ENCODE data around the gene DGKI.
A peak's percentile ranks its signal among the peaks of the same experiment; 100 is the strongest.

Gene DGKI

DNA sequence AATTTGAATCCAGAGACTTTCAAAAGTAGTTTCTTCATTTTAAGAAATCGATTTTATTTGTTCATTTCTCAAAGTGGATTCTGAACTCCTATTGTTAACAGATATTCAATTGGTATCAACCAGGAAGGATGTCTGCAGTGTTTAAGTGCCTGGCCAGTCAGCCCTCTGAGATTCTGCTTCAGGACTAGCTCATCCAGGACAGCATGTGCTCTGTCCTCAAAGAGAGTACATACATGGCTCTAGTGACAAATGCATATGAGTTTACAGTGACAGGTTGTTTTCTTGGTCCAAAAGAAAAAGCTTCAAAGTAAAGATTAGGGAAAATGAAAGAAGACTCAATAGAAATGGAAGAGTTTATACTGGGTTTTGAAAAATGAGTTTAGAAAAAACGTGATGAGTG, 494.8 kb downstream of the DGKI start:
- no peaks in the 10 kb centered on the region for H3K36me3 ChIP-seq (ENCODE audit: control insufficient read depth in 2 of 2, insufficient read depth in 1 of 2, low read length in 2 of 2)
- H3K27ac ChIP-seq (ENCODE audit: extremely low read depth, low read depth, low read length), result no peak overlapping the region
- no peak overlapping the region for H3K4me3 ChIP-seq (ENCODE audit: low read depth, low read length)
- no peaks in the 10 kb centered on the region for H3K4me1 ChIP-seq (ENCODE audit: control insufficient read depth, insufficient read depth, low read length)
- TF ChIP-seq HOXA7 (CRISPR knock-in tag; IDR thresholded peaks at IDR 0.05; ENCODE audit: borderline replicate concordance) (no peak), ZNF155 (tag by site-specific recombination; IDR thresholded peaks at IDR 0.05) (no peak), ZNF558 (tag by site-specific recombination; IDR thresholded peaks at IDR 0.05) (no peak), ZNF175 (tag by site-specific recombination; IDR thresholded peaks at IDR 0.05) (no peak), ZNF660 (tag by site-specific recombination; IDR thresholded peaks at IDR 0.05) (no peak)
- TF ChIP-seq, protein P1, sequence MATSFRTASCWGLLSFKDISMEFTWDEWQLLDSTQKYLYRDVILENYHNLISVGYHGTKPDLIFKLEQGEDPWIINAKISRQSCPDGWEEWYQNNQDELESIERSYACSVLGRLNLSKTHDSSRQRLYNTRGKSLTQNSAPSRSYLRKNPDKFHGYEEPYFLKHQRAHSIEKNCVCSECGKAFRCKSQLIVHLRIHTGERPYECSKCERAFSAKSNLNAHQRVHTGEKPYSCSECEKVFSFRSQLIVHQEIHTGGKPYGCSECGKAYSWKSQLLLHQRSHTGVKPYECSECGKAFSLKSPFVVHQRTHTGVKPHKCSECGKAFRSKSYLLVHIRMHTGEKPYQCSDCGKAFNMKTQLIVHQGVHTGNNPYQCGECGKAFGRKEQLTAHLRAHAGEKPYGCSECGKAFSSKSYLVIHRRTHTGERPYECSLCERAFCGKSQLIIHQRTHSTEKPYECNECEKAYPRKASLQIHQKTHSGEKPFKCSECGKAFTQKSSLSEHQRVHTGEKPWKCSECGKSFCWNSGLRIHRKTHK (tag by site-specific recombination; IDR thresholded peaks at IDR 0.05), result no peak
- TF ChIP-seq, protein P2, sequence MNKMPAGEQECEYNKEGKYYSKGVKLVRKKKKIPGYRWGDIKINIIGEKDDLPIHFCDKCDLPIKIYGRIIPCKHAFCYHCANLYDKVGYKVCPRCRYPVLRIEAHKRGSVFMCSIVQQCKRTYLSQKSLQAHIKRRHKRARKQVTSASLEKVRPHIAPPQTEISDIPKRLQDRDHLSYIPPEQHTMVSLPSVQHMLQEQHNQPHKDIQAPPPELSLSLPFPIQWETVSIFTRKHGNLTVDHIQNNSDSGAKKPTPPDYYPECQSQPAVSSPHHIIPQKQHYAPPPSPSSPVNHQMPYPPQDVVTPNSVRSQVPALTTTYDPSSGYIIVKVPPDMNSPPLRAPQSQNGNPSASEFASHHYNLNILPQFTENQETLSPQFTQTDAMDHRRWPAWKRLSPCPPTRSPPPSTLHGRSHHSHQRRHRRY (tag by site-specific recombination; IDR thresholded peaks at IDR 0.05), result no peak
- ChIA-PET CTCF (no interaction called here), POLR2A (no interaction called here)
- no peaks in the 10 kb centered on the region for H3K9me3 ChIP-seq (ENCODE audit: control insufficient read depth, insufficient read depth, low read depth, low read length)

DNA sequence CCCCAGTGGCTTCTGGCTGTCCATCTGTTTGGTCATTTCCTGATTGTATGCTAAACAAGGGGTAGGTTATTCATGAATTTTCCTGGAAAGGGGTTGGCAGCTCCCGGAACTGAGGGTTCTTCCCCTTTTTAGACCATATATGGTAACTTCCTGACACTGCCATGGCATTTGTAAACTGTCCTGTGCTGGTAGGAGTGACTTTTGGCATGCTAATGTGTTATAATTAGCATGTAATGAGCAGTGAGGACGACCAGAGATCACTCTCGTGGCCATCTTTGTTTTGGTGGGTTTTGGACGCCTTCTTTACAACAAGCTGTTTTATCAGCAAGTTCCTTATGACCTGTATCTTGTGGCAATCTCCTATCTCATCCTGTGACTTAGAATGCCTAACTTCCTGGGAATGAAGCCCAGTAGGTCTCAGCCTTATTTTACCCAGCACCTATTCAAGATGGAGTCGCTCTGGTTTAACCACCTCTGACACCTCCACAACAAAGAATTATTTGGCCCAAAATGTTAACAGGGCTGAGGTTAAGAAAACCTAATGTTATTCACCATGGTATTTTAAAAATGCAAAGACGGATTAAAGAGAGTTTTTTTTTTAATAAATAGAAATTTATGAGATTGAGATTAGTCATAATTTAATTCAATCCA, 500.9 kb downstream of the DGKI start:
- POLR2A ChIA-PET, result no interaction called here
- CTCF ChIA-PET, result no interaction called here
- Histone ChIP-seq H3K9me3 (ENCODE audit: control insufficient read depth, insufficient read depth, low read depth, low read length) (no peaks in the 10 kb centered on the region), H3K4me1 (ENCODE audit: control insufficient read depth, insufficient read depth, low read length) (no peaks in the 10 kb centered on the region), H3K4me3 (ENCODE audit: low read depth, low read length) (no peak overlapping the region), H3K27ac (ENCODE audit: extremely low read depth, low read depth, low read length) (no peak overlapping the region), H3K36me3 (ENCODE audit: control insufficient read depth in 2 of 2, insufficient read depth in 1 of 2, low read length in 2 of 2) (no peaks in the 10 kb centered on the region)
- TF ChIP-seq, protein P3, sequence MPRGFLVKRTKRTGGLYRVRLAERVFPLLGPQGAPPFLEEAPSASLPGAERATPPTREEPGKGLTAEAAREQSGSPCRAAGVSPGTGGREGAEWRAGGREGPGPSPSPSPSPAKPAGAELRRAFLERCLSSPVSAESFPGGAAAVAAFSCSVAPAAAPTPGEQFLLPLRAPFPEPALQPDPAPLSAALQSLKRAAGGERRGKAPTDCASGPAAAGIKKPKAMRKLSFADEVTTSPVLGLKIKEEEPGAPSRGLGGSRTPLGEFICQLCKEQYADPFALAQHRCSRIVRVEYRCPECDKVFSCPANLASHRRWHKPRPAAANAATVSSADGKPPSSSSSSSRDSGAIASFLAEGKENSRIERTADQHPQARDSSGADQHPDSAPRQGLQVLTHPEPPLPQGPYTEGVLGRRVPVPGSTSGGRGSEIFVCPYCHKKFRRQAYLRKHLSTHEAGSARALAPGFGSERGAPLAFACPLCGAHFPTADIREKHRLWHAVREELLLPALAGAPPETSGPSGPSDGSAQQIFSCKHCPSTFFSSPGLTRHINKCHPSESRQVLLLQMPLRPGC (tag by site-specific recombination; IDR thresholded peaks at IDR 0.05), result no peak
- TF ChIP-seq ZNF169 (tag by site-specific recombination; IDR thresholded peaks at IDR 0.05) (no peak), ZNF658 (tag by site-specific recombination; IDR thresholded peaks at IDR 0.05) (no peak), ZNF560 (tag by site-specific recombination; IDR thresholded peaks at IDR 0.05; ENCODE audit: borderline replicate concordance) (no peak), GLI4 (tag by site-specific recombination; IDR thresholded peaks at IDR 0.05) (no peak), ZNF248 (tag by site-specific recombination; IDR thresholded peaks at IDR 0.05) (no peak), ZNF416 (tag by site-specific recombination; IDR thresholded peaks at IDR 0.05) (no peak)

DNA sequence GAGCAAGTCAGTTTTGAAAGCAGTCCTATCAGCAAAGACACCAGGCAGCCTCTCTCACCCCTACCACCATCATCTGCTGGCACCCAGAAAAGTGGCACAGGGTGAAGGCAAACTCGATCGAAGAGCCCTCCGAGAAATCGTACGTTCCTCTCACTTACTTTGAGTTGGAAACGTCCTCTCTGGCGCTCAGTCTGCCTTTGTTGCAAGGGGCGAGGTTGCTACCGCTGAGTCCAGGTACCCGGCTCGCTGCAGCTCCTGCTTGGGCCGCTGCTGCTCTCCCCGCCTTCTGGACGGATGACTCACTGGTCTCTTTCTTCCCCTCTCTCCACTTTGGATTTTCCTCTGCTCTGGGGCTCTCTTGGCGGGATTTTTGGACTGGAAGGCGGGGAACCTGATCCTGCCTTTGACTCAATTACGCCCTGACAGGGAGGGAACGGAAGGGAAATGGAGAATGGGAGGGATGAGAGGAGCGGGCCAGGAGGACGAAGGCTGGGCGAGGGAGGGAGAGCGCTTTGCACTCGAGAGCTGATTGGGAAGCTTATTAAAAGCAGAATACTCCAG, 503.4 kb downstream of the DGKI start, which contains the start of gene PTN:
Gene PTN, minus strand, starts transcription at position 453 of the 561 bp plus-strand sequence. CDS start 88,760 bp downstream, outside the sequence.
- Histone ChIP-seq H3K4me1 (ENCODE audit: control insufficient read depth, insufficient read depth, low read length) (no peaks in the 10 kb centered on the region), H3K4me3 (ENCODE audit: low read depth, low read length) (peak within 1 kb of the TSS; percentile 50), H3K27ac (ENCODE audit: extremely low read depth, low read depth, low read length) (no peak within 1 kb of the TSS), H3K36me3 (ENCODE audit: control insufficient read depth in 2 of 2, insufficient read depth in 1 of 2, low read length in 2 of 2) (no peaks in the 10 kb centered on the region), H3K9me3 (ENCODE audit: control insufficient read depth, insufficient read depth, low read depth, low read length) (no peaks in the 10 kb centered on the region)
- TF ChIP-seq SP2 (tag by site-specific recombination; IDR thresholded peaks at IDR 0.05), result peak; percentile 29
- TF ChIP-seq, protein P4, sequence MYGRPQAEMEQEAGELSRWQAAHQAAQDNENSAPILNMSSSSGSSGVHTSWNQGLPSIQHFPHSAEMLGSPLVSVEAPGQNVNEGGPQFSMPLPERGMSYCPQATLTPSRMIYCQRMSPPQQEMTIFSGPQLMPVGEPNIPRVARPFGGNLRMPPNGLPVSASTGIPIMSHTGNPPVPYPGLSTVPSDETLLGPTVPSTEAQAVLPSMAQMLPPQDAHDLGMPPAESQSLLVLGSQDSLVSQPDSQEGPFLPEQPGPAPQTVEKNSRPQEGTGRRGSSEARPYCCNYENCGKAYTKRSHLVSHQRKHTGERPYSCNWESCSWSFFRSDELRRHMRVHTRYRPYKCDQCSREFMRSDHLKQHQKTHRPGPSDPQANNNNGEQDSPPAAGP (tag by site-specific recombination; IDR thresholded peaks at IDR 0.05), result 0 out of 2 replicates have a peak, but pooled peaks have one; percentile 46
- 0 out of 2 replicates have a peak, but pooled peaks have one; percentile 9 for TF ChIP-seq PRDM1 (tag by site-specific recombination; IDR thresholded peaks at IDR 0.05)
- no peak for TF ChIP-seq ZNF624 (tag by site-specific recombination; IDR thresholded peaks at IDR 0.05)
- no peak for TF ChIP-seq ZFP41 (tag by site-specific recombination; IDR thresholded peaks at IDR 0.05; ENCODE audit: borderline replicate concordance)
- ChIA-PET POLR2A (no interaction called here), CTCF (interaction anchor here (1.2 kb wide), 1 partner anchor 174 kb away, joined by 3 read pairs; no protein-coding TSS in a partner anchor)
